B cell (primary cell): ENCODE data around the gene HRNR.

Experiments used
- CTCF ChIP-seq: fragments of 200-600 bp; IDR thresholded peaks from one replicate; pipeline ENCODE4 v1.8.0; 2022; ENCODE audit warnings: antibody characterized with exemption, mild to moderate bottlenecking
- EZH2 ChIP-seq: IDR thresholded peaks from 2 replicates; pipeline ENCODE4 v1.6.1; 2012; ENCODE audit warnings: borderline replicate concordance, low read depth, mild to moderate bottlenecking, moderate library complexity, low read length; ENCODE audit not compliant: insufficient read depth, poor library complexity, severe bottlenecking

GRCh38 chr1:152190589-152190988 lies 33.4 kb downstream of the HRNR start:
- TF ChIP-seq CTCF (no peak), EZH2 (no peak)
